NCI-H2029 treated with DMSO at 0.1 percent for 48 hours (cell line): ENCODE results near the gene TNFSF12.

ENCODE experiments used
- DNase-seq: peaks from one replicate; lab custom pipeline; 2025; lab: John Stamatoyannopoulos, UW

Gene TNFSF12

DNA sequence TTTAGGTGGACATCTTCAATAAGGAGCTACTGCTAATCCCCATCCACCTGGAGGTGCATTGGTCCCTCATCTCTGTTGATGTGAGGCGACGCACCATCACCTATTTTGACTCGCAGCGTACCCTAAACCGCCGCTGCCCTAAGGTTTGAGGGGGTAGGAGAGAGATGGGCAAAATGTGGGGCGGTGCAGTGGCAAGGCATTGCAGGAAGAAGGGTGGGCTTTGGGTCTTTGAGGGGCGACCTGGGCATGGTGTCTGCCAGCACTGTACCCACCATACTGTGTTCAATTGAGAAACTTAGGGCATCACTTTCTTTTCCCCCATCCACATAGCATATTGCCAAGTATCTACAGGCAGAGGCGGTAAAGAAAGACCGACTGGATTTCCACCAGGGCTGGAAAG, 21.5 kb downstream of the TNFSF12 start:
- no peak for DNase-seq

DNA sequence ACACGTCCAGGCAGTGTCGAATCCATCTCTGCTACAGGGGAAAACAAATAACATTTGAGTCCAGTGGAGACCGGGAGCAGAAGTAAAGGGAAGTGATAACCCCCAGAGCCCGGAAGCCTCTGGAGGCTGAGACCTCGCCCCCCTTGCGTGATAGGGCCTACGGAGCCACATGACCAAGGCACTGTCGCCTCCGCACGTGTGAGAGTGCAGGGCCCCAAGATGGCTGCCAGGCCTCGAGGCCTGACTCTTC, 23.4 kb downstream of the TNFSF12 start:
- peak; percentile 93 for DNase-seq

DNA sequence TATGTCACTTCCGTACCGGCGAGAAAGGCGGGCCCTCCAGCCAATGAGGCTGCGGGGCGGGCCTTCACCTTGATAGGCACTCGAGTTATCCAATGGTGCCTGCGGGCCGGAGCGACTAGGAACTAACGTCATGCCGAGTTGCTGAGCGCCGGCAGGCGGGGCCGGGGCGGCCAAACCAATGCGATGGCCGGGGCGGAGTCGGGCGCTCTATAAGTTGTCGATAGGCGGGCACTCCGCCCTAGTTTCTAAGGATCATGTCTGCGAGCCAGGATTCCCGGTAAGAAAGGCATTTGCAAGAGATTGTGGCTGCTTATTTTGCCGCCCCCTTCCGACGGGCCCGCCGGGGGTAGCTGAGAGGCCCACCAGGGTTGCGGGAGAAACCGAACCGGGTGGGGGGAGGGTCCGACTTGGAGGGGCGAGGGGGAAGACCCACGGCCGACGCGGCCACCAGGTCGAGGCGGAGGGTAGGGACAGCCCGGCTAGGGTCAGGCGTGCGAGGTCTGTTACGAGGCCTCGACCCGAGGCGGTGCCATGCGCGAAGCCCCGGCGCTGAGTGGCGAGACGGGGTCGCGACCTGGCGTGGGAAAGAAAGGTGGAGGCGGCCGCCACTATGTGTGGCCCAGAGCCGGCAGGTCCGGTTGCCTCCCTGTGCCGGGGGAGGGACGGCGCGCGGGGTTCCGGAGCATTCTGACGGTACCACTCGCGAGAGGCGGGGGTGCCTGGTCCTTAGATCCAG, 23.9 kb downstream of the TNFSF12 start:
- peak; percentile 93 for DNase-seq

DNA sequence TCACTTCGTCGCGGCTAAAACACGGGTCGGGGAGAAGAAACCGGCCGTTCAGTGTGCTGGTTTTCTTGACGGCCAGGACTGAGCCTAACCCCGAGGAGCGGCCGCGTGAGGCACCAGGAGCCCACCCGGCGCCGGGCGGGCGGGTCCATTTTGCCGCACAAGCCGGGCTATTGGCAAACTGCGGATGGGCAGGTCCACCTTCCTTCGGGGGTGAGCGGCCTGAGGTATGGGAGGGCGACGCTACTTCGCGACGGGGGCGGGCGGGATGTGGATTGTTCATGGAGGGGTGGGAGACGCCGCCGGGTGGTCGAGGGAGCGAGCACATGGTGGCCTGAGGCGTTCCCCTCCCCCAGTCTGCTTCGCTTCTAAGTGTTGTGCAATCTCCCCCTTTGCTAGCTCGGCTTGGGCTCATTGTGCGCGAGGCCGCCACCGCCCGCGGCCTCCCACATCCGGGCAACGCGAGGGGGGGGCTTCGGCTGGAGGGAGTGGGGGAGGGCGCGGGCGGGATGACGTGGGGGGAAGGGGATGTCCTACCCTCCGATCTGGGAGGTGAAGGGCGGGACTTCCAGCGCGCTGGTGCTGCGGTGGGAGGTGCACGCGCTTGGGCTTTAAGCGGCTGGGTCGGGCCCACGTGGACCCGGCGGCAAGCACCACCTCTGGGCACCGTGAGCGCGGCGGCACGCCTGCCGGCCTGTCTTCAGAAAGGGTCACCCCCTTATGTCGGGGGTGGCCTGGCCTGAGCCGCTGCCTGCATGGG, 24.6 kb downstream of the TNFSF12 start:
- DNase-seq: peak; percentile 17

DNA sequence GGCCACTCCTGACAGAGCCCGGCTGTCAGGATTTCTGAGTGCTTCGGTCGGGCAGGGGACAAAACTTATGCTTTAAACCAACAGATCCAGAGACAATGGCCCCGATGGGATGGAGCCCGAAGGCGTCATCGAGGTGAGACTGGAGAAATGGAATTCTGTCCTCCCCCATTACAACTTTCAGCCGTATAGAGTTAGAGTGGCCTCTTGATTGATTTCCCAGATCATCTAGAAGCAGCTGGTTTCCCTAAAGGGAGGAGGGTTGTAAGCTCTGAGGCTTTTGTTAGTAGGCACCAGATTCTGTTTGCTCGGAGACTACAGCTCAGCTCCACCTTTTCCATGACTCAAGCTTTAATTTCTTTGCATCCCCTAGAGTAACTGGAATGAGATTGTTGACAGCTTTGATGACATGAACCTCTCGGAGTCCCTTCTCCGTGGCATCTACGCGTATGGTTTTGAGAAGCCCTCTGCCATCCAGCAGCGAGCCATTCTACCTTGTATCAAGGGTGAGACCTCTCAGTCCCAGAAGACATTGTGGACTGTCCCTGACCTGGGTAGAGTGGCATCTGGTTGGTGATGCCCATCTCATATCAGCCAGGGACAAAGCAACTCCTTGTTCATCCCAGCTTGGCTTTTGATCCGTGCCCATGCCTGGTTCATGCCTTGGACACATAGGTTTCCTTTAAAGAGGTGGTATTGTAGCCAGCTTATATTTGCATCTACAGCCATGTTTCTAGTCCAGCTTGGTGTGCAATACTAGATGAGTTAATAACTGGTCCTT, 25.5 kb downstream of the TNFSF12 start:
- DNase-seq: no peak

DNA sequence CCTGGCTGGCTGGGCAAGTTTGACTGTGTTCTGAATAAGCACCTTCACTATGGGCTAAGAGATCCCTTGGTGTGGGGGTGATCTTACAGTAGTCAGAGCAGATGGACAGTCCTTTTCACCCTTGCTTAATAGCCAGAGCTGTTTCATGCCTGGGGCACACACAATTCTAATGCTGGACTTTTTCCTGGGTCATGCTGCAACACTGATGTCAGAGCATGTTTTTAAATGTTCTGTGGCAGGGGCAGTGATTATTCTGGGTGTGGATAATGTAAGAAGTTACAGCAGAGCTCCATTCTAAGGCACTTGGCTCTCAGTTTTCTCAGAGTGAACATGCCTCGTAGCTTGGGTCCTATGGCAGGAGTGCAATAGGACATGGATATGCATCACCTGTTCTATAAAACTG, 26.6 kb downstream of the TNFSF12 start:
- no peak for DNase-seq

DNA sequence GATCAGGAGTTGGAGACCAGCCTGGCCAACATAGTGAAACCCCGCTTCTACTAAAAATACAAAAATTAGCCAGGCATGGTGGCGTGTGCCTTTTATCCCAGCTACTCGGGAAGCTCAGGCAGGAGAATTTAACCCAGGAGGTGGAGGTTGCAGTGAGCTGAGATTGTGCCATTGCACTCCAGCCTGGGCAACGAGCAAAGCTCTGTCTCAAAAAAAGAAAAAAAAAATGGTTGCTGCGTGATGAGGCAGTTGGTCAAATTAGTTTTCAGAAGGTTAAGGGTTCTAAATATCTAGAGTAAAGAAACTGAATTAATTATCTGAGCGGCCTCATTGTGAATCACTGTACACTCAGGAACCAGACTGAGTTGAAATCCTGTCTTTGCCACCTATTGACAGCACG, 27.1 kb downstream of the TNFSF12 start:
- no peak for DNase-seq

DNA sequence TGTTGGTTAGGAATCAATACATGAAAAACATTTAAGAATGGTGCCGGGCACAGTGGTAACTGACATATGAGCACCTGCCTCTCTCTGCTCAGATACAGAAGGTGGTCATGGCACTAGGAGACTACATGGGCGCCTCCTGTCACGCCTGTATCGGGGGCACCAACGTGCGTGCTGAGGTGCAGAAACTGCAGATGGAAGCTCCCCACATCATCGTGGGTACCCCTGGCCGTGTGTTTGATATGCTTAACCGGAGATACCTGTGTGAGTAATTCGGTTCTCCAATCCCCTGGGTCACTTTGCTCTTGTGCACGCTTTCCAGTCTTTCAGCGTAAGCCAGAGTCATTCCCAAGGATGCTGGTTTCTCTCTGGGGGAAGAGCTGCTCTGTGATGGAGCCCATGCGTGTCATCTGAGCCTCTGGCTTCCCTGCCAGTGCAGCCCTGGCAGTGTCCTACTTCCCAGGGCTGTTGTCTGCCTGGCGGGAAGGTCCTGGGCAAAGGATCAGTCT, 27.6 kb downstream of the TNFSF12 start:
- DNase-seq: no peak

DNA sequence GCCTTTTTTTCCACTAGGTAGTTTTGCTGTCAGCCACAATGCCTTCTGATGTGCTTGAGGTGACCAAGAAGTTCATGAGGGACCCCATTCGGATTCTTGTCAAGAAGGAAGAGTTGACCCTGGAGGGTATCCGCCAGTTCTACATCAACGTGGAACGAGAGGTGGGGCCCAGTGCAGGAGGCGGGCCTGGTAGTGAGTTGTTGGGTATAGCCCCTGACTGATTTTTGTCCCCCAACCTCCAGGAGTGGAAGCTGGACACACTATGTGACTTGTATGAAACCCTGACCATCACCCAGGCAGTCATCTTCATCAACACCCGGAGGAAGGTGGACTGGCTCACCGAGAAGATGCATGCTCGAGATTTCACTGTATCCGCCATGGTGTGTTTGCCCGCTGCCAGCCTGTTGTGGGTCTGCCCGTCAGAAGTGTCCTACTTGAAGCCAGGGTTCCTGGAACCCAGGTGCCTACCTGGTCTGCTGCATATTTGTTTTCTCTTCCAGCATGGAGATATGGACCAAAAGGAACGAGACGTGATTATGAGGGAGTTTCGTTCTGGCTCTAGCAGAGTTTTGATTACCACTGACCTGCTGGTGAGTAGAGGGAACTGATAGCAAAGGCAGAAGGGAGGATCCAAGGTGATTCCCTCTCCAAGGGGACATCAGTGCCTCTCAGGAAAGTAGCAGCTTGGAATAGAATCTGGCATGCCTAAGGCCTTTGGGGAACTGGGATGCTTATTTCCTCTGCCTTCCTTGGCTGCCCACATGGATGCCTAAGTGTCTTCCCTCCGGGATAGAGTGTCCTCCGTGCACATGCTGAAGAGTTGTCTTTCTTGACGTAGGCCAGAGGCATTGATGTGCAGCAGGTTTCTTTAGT, 28.7 kb downstream of the TNFSF12 start:
- no peak for DNase-seq

DNA sequence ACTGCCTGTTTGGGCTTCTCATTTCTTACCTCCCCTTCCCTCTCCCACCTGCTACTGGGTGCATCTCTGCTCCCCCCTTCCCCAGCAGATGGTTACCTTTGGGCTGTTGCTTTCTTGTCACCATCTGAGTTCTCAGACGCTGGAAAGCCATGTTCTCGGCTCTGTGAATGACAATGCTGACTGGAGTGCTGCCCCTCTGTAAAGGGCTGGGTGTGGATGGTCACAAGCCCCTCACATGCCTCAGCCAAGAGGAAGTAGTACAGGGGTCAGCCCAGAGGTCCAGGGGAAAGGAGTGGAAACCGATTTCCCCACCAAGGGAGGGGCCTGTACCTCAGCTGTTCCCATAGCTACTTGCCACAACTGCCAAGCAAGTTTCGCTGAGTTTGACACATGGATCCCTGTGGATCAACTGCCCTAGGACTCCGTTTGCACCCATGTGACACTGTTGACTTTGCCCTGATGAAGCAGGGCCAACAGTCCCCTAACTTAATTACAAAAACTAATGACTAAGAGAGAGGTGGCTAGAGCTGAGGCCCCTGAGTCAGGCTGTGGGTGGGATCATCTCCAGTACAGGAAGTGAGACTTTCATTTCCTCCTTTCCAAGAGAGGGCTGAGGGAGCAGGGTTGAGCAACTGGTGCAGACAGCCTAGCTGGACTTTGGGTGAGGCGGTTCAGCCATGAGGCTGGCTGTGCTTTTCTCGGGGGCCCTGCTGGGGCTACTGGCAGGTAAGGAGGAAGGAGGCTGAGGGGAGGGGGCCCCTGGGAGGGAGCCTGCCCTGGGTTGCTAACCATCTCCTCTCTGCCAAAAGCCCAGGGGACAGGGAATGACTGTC, 30.4 kb downstream of the TNFSF12 start, which contains the start of gene CD68:
CD68 (plus strand) TSS at position 638 of the 833 bp plus-strand sequence; CDS start at position 678, 40 bp downstream.
- DNase-seq: no peak

DNA sequence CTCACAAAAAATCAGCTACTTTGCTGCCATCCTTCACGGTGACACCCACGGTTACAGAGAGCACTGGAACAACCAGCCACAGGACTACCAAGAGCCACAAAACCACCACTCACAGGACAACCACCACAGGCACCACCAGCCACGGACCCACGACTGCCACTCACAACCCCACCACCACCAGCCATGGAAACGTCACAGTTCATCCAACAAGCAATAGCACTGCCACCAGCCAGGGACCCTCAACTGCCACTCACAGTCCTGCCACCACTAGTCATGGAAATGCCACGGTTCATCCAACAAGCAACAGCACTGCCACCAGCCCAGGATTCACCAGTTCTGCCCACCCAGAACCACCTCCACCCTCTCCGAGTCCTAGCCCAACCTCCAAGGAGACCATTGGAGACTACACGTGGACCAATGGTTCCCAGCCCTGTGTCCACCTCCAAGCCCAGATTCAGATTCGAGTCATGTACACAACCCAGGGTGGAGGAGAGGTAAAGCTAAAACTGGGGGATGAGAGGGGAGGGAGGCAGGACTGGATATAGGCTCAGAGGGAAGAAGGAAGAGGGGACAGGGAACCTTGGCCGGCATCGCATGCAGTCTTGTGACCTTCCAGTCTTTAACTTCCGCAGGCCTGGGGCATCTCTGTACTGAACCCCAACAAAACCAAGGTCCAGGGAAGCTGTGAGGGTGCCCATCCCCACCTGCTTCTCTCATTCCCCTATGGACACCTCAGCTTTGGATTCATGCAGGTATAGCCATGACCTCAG, 31.2 kb downstream of the TNFSF12 start:
- no peak for DNase-seq

DNA sequence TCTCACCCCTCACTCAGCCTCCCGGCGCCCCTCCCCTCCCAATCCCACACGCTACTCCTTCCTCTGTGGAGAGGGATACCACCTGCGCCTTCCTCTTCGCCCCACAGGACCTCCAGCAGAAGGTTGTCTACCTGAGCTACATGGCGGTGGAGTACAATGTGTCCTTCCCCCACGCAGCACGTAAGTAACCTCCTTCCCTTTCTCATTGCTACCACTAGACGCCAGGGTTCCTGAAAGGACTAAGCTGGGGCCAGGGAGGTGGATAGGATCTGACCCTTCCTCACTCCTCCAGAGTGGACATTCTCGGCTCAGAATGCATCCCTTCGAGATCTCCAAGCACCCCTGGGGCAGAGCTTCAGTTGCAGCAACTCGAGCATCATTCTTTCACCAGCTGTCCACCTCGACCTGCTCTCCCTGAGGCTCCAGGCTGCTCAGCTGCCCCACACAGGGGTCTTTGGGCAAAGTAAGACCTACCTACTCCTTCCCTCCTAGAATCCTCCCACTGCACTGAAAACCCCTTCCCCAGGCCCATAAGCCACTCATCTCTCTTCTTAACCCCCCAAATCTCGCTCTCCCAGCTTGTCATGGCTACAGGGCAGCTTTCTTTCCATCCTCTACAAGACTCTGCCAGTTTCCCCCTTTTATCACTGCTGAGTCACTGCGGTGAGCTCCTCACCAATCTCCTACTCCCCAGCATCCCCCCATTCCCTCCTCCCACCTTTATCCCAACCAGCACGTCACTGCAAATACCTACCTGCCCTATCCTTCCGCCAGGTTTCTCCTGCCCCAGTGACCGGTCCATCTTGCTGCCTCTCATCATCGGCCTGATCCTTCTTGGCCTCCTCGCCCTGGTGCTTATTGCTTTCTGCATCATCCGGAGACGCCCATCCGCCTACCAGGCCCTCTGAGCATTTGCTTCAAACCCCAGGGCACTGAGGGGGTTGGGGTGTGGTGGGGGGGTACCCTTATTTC, 32.0 kb downstream of the TNFSF12 start:
- DNase-seq: no peak

DNA sequence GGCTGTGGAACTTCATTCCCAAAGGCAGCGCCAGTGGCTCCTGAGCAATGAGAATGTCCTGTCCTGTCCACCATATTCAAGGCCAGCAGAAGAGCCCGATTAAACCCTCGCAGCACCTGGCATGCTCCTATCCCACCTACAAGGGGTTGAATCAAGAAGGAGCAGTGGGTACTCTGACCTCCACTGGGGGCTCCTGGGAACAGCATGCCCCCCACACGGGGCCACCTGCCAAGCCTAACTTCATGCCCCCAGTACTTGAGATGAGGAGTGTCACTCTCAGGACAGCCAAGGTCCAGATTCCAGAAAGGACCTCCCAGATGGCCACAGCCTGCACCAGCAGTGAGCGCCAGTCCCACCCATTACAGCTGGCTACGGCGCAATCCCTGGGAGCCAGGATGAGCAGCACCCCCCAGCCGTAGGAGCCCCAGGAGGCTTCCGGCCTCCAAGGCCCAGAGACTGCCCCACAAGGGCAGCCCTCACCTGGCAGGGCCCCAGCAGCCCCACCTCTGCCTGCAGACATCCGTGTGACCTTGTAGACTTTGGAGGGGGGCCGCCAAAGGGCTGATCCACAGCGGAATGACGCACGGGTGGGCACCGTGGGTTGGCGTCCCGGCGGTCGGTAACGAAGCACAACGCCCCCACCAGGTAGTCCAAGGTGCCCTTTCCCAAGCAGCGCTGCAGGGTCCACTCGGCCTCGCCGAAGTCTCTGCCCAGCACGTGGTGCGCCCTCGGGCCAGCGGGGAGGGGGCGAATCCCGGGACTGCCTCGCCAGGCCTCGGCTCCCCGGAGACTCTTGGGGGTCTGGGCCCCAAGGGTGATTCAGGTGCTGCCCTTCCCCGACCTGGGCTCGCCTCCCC, 33.8 kb downstream of the TNFSF12 start:
- DNase-seq: no peak

DNA sequence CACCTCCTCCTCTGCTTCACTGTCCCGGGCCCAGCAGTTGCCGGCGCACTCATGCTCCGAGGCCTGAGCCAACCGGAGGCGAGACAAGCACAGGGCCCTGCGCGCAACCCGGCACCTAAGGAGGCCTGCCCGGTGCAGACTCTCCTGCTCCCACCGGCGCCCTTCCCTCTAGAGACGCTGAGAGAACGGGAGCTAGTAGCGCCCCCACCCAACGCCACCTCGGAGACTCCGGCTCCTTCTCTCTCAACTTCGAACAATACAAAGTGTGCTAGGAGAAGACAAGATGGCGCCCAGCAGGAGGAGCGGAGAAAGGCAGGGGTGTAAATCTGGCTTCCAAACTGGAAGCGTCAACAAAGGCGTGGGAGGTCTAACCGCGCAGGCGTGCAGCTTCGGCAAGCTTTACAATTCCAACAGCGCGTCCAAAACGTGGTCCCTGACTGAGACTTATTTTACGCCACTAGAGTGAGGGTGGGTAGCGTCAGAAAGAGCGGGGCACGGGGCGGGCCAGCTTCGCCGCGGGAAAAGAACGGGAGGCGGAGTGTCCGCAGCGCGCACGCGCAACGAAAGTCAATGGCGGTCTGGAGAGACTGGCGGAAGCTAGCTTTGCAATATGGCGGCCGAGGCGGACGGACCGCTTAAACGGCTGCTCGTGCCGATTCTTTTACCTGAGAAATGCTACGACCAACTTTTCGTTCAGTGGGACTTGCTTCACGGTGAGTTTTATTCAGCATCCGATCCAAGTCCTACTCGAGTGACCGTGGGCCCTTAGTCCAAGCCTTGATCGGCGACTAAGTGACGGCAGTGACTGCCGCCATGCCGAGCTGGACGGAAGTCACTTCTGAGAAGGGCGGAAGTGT, 34.6 kb downstream of the TNFSF12 start, which contains the start of gene MPDU1:
MPDU1 (plus strand) TSS at position 600 of the 857 bp plus-strand sequence; CDS start at position 611, 11 bp downstream.
- DNase-seq: peak; percentile 91

DNA sequence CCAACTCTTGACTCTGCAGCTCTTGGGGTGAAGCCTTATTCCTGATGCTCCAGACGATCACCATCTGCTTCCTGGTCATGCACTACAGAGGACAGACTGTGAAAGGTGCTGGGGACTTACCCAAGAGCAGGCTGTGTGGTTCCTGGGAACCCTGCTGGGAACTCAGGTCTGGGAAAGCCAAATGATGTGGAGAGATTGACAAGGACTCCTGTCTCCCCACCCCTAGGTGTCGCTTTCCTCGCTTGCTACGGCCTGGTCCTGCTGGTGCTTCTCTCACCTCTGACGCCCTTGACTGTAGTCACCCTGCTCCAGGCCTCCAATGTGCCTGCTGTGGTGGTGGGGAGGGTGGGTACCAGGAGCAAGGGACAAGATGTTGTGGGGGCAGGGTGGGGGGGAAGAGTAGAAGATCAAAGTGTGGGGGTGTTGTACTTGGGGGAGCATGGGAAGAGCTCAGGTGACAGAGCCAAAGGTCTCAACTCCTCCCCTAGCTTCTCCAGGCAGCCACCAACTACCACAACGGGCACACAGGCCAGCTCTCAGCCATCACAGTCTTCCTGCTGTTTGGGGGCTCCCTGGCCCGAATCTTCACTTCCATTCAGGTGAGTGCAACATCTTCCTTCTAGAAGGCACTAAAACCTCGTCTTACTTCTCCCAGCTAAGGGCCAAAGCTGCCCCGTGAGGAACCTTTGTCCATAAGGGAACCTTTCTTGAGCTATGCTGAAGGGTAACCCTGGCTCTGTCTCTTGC, 38.0 kb downstream of the TNFSF12 start:
- no peak for DNase-seq
